HepG2 (cell line): ENCODE data around the gene TOGARAM1. TPM values are rescaled to one million over a fixed set of nuclear protein-coding genes. Genes with fewer than 3 reads are reported as not detected.

Experiments
- ATAC-seq: fragments of 200-7000 bp; cut with Tn5 transposase; 3 replicates; pipeline ENCODE4 v1.9.1; 2020; ENCODE audit warnings: mild to moderate bottlenecking, moderate library complexity
- BruUV-seq: library from RNA; stranded (reverse); fragments of 400-500 nt; replicated peaks from 2 replicates; lab custom pipeline; 2021; lab: Mats Ljungman, UMichigan
- CTCF ChIA-PET: fragments of 300-600 bp; formaldehyde crosslinking; extraction: SDS; loops from one replicate; lab custom pipeline; 2021; ENCODE audit warnings: low total read pairs, inconsistent platforms, low intra/inter-chr PET ratio; lab: Yijun Ruan, JAX
- POLR2A ChIA-PET: fragments of 350-600 bp; sonication (Branson Sonifier 250); formaldehyde crosslinking; loops from one replicate; lab custom pipeline; 2020; ENCODE audit warnings: antibody characterized with exemption, inconsistent platforms; lab: Yijun Ruan, JAX
- DNase-seq: peaks from one replicate; pipeline ENCODE4 v3.0.0-alpha.2; 2015; ENCODE audit warnings: low spot score
- FAIRE-seq: peaks from 3 replicates; lab custom pipeline; 2011; peaks lifted over from hg19 to GRCh38; lab: Jason Lieb, UNC
- H2AFZ ChIP-seq: one replicate; pipeline ENCODE4 v1.6.1; 2011; ENCODE audit warnings: low read length, inconsistent platforms
- H3K27ac ChIP-seq: fragments of 300-600 bp; 3 replicates; pipeline ENCODE4 v1.8.0; 2011; ENCODE audit warnings: mixed run types, mild to moderate bottlenecking, mixed read lengths, low read length, inconsistent platforms; ENCODE audit not compliant: insufficient read depth; ENCODE audit errors: extremely low read length
- H3K27me3 ChIP-seq, 2 experiments: fragments of 200-600 bp in 1 of 2; 2 replicates in 1 of 2; 3 replicates in 1 of 2; pipeline versions ENCODE4 v1.6.0 to v1.8.0; 2011; ENCODE audit warnings: low read length in 2 of 2, mild to moderate bottlenecking in 2 of 2, moderate library complexity in 2 of 2, inconsistent platforms in 1 of 2; ENCODE audit not compliant: insufficient read depth in 2 of 2, control insufficient read depth in 1 of 2
- H3K36me3 ChIP-seq, 2 experiments: fragments of 200-600 bp in 1 of 2; replicated peaks in 1 of 2; 2 replicates in 1 of 2; 3 replicates in 1 of 2; pipeline versions ENCODE4 v1.5.1 to v1.8.0; 2011; ENCODE audit warnings: low read length in 2 of 2, inconsistent platforms in 1 of 2; ENCODE audit not compliant: insufficient read depth in 2 of 2, control insufficient read depth in 1 of 2
- H3K4me1 ChIP-seq: 2 replicates; pipeline ENCODE4 v1.5.1; 2012; ENCODE audit warnings: low read length, inconsistent platforms; ENCODE audit not compliant: insufficient read depth
- H3K4me2 ChIP-seq: 2 replicates; pipeline ENCODE4 v1.6.0; 2011; ENCODE audit warnings: low read depth, low read length, inconsistent platforms
- H3K4me3 ChIP-seq, 3 experiments: fragments of 200-600 bp in 1 of 3; sonication (generic), shearing (Covaris generic) in 1 of 3; replicated peaks in 1 of 3; 2 replicates each; pipeline ENCODE4 v1.5.1; 2011 to 2016; ENCODE audit warnings: low read length in 3 of 3, inconsistent platforms in 2 of 3, low read depth in 2 of 3, mild to moderate bottlenecking in 2 of 3, control low read depth in 1 of 3, mixed read lengths in 1 of 3; ENCODE audit not compliant: insufficient read depth in 1 of 3
- H3K79me2 ChIP-seq: one replicate; pipeline ENCODE4 v1.6.1; 2011; ENCODE audit warnings: low read length, inconsistent platforms; ENCODE audit not compliant: insufficient read depth
- H3K9ac ChIP-seq: 2 replicates; pipeline ENCODE4 v1.6.0; 2011; ENCODE audit warnings: mild to moderate bottlenecking, low read depth, low read length, inconsistent platforms; ENCODE audit not compliant: insufficient read depth
- H3K9me3 ChIP-seq: 2 replicates; pipeline ENCODE4 v1.5.1; 2012; ENCODE audit warnings: mild to moderate bottlenecking, low read length
- H4K20me1 ChIP-seq: 2 replicates; pipeline ENCODE4 v1.6.0; 2011; ENCODE audit warnings: inconsistent platforms, mild to moderate bottlenecking, low read length, moderate library complexity; ENCODE audit not compliant: insufficient read depth
- DNMT3B ChIP-seq: conservative IDR thresholded peaks from 2 replicates; pipeline ENCODE4 v1.6.1; 2016; ENCODE audit warnings: missing biosample characterization, control low read depth
- ZFP41 ChIP-seq: sonication (generic); formaldehyde crosslinking; IDR thresholded peaks from 2 replicates; pipeline ENCODE4 v1.4.0; 2020; ENCODE audit warnings: mild to moderate bottlenecking, missing genetic modification reagents, borderline replicate concordance
- ZNF121 ChIP-seq: sonication (generic); formaldehyde crosslinking; IDR thresholded peaks from 2 replicates; pipeline ENCODE4 v1.5.0; 2020; ENCODE audit warnings: mild to moderate bottlenecking, missing genetic modification reagents
- ZNF317 ChIP-seq: sonication (generic); formaldehyde crosslinking; IDR thresholded peaks from 2 replicates; pipeline ENCODE4 v1.5.0; 2020; ENCODE audit warnings: mild to moderate bottlenecking, missing genetic modification reagents
- ZNF777 ChIP-seq: sonication (generic); formaldehyde crosslinking; IDR thresholded peaks from 2 replicates; pipeline ENCODE4 v1.4.0; 2020; ENCODE audit warnings: missing genetic modification reagents
- WGBS: methylation state at CpG from one replicate; pipeline ENCODE4 v1.1.6; 2017; ENCODE audit warnings: low lambda C conversion rate; 5-methylcytosine and 5-hydroxymethylcytosine counted together
- in situ Hi-C: cut with HindIII; loops from 2 replicates; pipeline ENCODE4 v1.10.0; 2017; ENCODE audit warnings: low pct_unique_long_range_greater_than_20kb; ENCODE audit not compliant: extremely low pct_ligation_motif_present
- intact Hi-C: fragments of 100-400 bp; cut with micrococcal nuclease; formaldehyde crosslinking; loops from one replicate; pipeline ENCODE4 v1.10.0; 2022; ENCODE audit not compliant: unreplicated experiment
- polyA plus RNA-seq, 8 experiments: library from polyadenylated mRNA; depleted of rRNA in 3 of 8; stranded (reverse) in 7 of 8; unstranded in 1 of 8; fragments of >200 nt; fragmentation: Illumina TruSeq in 4 of 8; extraction: Trizol in 4 of 8; gene quantifications; 2 replicates each; pipeline versions ENCODE4 v1.2.1 to v1.2.3, GENCODE V29; 2011 to 2016; ENCODE audit warnings: low read depth in 4 of 8, missing spikeins in 1 of 8, mixed read lengths in 1 of 8; ENCODE audit not compliant: insufficient read depth in 1 of 8
- total RNA-seq, 5 experiments: library from RNA; depleted of rRNA; stranded (reverse); fragments of >200 nt; fragmentation: Illumina TruSeq; extraction: Trizol; gene quantifications; 2 replicates each; pipeline ENCODE4 v1.2.3, GENCODE V29; 2016; ENCODE audit warnings: low read depth in 1 of 5

Gene TOGARAM1
- total and polyA plus RNA-seq, 2 of the 13 experiments (the other 11 are each of a cell fraction or from before 2014, with no cell fraction given) = 5.6 to 9.8 TPM

GRCh38 chr14:45094275-45094674 lies 132.3 kb downstream of the TOGARAM1 start:
- H3K4me3 ChIP-seq = no peak overlapping the region
- FAIRE-seq (no peak), ATAC-seq (no peak), DNase-seq (no peak)
- WGBS = 85% methylated on average over 2 of the region's 2 CpGs
- H3K79me2 ChIP-seq = peaks cover 60% of the 10 kb centered on the region
- no peaks in the 10 kb centered on the region for H3K27me3 ChIP-seq
- intact Hi-C loops (no loop called here), in situ Hi-C loops (no loop called here)
- no peak overlapping the region for H3K4me2 ChIP-seq
- H2AFZ ChIP-seq = no peak overlapping the region
- H3K27ac ChIP-seq = no peak overlapping the region
- BruUV-seq = no TSS peak
- peaks cover 21% of the 10 kb centered on the region; the same call in 1 of the 2 replicates for H4K20me1 ChIP-seq
- H3K36me3 ChIP-seq = peaks cover 8 to 40% of the 10 kb centered on the region in 2 experiments
- ChIA-PET POLR2A (no interaction called here), CTCF (no interaction called here)
- H3K4me1 ChIP-seq = peaks cover 20% of the 10 kb centered on the region; the same call in 1 of the 2 replicates
- TF ChIP-seq ZNF121 (CRISPR knock-in tag) (peak; percentile 79), ZFP41 (CRISPR knock-in tag) (no peak)
- TF ChIP-seq, all 625 proteins: peak for 1
- H3K9me3 ChIP-seq = no peaks in the 10 kb centered on the region
- no peak overlapping the region for H3K9ac ChIP-seq

GRCh38 chr14:45095143-45095542 lies 133.2 kb downstream of the TOGARAM1 start:
- Histone ChIP-seq H3K4me1 (0 out of 2 replicates have a peak, but pooled peaks cover 11% of the 10 kb centered on the region), H3K9me3 (no peaks in the 10 kb centered on the region), H3K36me3 (peaks cover 8 to 44% of the 10 kb centered on the region in 2 experiments), H3K4me3 (no peak overlapping the region; a peak in 1 of 6 replicates), H3K27ac (no peak overlapping the region), H2AFZ (no peak overlapping the region), H3K27me3 (no peaks in the 10 kb centered on the region), H3K4me2 (no peak overlapping the region), H4K20me1 (peaks cover 16% of the 10 kb centered on the region; the same call in 1 of the 2 replicates), H3K9ac (no peak overlapping the region), H3K79me2 (peaks cover 52% of the 10 kb centered on the region)
- in situ Hi-C loops (no loop called here), intact Hi-C loops (no loop called here)
- CTCF ChIA-PET = no interaction called here
- TF ChIP-seq ZNF317 = peak; percentile 98
- no peak for TF ChIP-seq DNMT3B (CRISPR knock-in tag)
- no peak for TF ChIP-seq ZNF777
- FAIRE-seq (no peak), ATAC-seq (no peak), DNase-seq (no peak)
- 94% methylated on average over 4 of the region's 4 CpGs for WGBS
- POLR2A ChIA-PET = no interaction called here
- BruUV-seq = no TSS peak
